HG02938 (cell line): Measurements from ENCODE around the gene TTBK1.

Source experiments
- ATAC-seq: cut with Tn5 transposase; IDR thresholded peaks from one replicate; pipeline ENCODE4 v1.9.1; 2021; ENCODE audit warnings: mild to moderate bottlenecking, moderate library complexity; ENCODE audit not compliant: unreplicated experiment

The TTBK1 gene

GRCh38 chr6:43254138-43254817, 11.0 kb downstream of the TTBK1 start:
- ATAC-seq: no peak

GRCh38 chr6:43254846-43255245, 11.6 kb downstream of the TTBK1 start:
- ATAC-seq: no peak

DNA sequence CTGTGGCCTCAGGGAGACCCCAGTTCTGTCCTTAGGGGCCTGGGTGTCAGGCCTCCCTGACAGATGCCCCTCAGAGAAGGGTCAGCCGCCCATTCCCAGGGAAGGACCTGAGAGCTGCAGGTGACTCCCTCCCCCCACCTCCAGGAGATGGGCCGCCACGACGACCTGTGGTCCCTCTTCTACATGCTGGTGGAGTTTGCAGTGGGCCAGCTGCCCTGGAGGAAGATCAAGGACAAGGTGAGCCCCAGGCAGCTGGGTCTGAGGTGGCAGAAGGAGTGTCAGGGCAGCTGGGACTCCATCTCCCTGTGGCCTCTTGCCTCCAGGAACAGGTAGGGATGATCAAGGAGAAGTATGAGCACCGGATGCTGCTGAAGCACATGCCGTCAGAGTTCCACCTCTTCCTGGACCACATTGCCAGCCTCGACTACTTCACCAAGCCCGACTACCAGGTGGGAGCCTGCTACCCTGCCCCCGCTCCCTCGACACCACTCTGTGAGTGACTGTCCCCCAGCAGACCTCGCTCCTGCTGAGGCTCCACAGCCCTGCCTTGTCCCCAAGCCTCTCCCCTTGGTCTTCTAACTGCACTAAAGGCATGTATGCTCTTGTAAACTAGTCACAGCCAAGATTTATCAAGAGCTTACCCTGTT, 12.2 kb downstream of the TTBK1 start:
- ATAC-seq: no peak

DNA sequence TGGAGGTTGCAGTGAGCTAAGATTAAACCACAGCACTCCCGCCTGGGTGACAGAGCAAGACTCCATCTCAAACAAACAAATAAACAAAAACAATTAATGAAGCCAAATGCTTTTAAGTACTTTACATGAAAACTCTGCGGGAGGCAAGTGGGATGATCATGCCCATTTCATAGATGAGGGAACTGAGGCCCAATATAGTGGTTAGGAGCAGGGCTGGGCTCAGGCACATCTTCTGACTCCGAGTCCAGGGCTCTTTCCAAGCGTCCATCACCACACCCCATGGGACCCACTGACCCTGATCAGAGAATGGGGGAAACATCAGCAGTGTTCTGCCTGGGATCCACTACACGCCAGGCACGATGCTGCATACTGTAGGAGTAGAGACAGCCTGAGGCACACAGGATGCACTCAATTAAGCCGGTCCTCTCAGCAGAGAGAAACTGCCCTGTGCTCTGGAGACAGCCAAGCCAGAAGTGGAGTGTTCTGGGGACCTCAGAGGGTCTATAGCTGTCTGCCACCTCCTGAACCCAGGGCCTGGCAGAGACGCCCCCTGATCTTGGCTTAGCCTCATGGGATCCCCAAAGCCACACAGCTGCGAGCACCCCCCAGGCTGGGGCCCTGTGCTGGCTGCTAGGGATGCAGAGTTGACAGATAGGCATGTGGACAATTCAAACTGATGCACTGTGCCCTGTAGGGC, 13.5 kb downstream of the TTBK1 start:
- no peak for ATAC-seq

- ATAC-seq: no peak
Observed at GRCh38 chr6:43257367-43258145, 14.3 kb downstream of the TTBK1 start.

GRCh38 chr6:43258180-43258579, 14.9 kb downstream of the TTBK1 start:
- no peak for ATAC-seq

DNA sequence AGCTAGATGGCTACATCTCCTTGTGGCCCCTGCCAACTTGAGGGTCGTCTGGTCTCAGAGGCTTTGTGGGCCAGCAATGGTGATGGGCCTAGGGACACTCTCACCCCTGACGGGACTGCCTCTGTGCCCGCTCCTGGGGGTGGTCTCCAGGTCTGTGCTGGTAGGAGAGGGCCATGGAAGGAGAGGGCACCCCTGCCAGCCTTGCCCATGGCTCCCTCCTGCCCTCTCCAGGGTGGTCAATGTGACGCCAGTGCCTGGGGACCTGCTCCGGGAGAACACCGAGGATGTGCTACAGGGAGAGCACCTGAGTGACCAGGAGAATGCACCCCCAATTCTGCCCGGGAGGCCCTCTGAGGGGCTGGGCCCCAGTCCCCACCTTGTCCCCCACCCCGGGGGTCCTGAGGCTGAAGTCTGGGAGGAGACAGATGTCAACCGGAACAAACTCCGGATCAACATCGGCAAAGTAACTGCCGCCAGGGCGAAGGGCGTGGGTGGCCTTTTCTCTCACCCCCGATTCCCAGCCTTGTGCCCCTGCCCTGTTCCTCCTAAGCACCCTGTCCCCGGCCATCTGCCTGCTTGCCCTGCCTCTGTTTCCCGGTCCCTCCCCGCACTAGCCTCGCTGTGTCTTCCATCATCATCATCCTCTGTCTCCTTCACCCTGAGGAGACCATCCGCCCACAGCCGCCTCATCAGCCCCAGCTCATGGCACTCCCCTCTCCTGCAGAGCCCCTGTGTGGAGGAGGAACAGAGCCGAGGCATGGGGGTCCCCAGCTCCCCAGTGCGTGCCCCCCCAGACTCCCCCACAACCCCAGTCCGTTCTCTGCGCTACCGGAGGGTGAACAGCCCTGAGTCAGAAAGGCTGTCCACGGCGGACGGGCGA, 15.8 kb downstream of the TTBK1 start:
- no peak for ATAC-seq

DNA sequence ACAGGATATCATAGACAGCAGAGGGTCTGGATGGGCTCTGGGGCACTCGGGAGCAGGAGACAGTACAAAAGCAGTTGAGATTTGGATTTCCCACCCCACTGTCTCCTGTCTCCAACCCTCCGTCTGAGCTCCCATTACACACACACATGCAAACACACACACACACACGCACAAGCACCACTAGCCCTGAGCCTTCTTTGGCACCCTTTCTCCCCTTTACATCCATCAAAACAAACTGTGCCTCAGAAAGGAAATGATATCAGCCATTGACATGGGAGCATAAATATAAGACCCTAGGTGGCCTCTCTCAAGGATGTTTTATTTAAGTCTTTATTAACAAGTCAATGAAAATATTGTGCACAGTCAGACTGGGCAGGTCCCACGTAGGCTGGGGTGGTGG, 17.5 kb downstream of the TTBK1 start:
- no peak for ATAC-seq

DNA sequence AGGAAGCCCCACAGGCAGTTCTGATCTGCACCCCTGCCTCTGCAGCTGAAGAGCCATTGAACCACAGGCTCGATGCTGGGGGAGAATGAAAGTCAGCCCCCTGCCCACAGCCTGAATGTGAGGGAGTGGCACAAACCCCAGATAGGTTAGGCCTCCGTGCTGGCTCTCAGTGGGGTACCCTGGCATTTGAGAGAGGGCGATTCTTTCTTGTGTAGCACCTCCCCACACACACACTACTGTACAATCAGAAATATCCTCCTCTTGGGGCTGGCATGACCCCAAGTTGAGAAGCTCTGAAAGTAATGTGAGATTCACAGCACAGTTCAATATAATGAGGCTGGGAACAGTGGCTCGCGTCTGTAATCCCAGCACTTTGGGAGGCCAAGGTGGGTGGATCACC, 17.9 kb downstream of the TTBK1 start:
- no peak for ATAC-seq

DNA sequence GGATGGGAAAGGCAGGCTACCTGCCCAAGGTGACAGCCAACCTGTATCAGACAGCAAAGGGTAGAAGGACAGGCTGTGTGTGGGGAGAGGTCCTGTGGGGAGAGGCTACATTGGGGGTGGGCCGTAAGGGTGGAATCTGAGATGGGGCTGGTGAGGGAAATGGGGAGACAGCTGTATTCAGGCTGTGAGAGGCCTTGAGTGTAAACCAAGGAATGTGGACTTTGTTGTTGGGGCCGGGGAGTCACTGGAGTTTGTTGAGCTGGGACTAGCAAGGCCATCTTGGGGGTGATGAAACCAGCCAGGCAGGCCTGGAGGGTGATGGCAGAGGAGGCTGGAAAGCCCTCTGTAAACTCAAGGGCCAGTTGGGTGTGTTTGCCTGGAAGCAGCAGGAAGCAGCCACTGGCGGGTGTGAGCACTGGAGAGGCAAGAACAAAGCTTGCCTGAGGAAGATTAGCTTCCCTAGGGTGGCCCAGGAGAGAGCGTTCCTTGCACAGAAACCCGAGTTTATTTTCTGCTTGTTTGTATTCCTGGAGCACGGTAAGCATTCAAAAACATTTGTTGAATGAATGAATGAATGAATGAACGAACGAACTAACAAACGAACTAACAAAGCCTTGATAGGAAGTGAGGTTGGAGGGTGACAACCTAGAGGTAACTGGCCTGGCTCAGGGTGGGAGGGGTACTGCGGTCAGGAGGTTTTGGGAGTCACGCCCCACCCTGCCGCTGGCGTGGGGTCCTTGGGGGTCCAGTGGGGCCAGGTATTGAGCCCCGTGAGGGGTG, 18.9 kb downstream of the TTBK1 start:
- ATAC-seq: no peak

DNA sequence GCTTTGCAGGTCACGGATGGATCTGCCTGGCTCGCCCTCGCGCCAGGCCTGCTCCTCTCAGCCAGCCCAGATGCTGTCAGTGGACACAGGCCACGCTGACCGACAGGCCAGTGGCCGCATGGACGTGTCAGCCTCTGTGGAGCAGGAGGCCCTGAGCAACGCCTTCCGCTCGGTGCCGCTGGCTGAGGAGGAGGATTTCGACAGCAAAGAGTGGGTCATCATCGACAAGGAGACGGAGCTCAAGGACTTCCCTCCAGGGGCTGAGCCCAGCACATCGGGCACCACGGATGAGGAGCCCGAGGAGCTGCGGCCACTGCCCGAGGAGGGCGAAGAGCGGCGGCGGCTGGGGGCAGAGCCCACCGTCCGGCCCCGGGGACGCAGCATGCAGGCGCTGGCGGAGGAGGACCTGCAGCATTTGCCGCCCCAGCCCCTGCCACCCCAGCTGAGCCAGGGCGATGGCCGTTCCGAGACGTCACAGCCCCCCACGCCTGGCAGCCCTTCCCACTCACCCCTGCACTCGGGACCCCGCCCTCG, 19.6 kb downstream of the TTBK1 start:
- ATAC-seq: no peak

- no peak for ATAC-seq
Observed at GRCh38 chr6:43263314-43264178, 20.3 kb downstream of the TTBK1 start.

DNA sequence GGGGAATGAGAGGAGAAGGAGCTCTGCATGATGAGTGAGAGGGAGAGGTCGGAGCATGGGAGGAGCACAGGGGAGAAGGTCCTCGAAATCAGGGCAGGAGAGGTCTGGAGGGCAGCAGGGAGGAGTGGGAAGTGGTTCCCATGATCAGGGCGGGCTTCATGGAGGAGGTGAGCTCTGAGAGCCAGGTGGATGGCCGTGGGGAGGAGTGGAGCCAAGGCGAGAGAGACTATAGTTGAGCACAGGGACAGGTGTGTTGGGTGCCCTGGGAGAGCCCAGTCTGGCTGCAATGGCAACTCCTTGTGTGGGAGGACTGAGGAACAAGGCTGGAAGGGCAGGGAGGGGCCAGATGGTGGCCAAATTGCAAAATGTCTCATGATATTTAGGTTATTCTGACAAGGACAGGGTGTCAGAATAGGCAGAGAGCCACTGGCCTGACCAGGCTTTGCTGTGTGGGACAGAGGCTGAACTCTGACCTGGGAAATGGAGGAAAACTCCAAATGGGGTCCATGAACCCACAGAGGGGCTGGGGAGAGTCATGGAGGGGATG, 21.4 kb downstream of the TTBK1 start:
- ATAC-seq: no peak

- no peak for ATAC-seq
Observed at GRCh38 chr6:43265564-43265963, 22.3 kb downstream of the TTBK1 start.

DNA sequence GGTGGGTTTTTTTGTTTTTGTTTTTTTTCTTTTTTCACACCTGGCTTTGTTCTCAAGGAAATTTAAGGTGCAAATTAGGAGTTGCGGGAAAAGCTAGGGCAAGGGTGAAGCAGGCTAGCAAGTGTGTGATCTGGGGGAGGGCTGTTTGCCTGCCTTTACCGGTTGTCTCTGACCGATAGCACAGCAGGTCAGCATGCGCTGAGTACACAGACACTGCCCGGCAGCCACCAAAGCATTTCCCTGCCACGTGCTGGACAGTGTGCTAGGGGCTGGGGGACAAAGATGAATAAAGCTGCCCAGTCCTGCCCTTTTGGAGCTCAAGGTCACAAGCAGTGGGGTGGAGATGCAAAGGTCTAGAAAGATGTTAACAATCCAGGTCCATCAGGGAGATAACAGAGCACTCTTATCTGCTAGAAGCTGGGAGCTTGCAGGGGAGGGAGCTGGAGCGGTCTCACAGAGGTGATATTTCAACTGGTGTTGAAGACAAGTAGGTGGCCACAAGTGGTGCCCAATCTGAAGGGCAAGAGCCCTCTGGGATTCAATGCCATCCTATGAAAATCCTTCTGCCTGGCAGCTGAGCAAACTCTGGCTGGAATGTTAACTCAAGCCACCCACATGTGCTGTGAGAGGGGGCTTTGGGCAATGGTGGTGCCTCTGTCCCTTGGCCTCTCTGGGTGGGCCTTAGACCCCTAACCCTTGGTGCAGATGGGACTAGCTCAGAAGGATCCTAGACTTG, 24.5 kb downstream of the TTBK1 start:
- ATAC-seq: no peak

DNA sequence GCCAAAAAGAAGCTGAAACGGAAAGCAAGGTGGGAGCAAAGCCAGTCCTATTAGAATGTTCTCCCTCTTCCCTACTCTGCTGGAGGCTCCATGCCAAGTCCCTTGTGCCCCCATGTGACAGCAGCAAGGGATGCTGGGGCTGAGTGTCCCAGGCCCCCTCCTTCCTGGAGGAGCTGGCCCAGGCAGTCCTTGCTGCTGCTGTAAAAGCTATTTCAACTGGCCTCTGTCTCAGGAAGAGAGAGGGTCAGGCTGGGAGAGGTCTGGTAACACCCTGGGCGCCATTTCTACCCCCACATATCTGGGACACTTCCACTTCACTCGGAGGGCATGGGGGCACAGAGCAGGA, 25.0 kb downstream of the TTBK1 start:
- ATAC-seq: no peak

- no peak for ATAC-seq
Observed at GRCh38 chr6:43268782-43269272, 25.5 kb downstream of the TTBK1 start.
